Loucy (cell line): ENCODE data around the gene SCGB2A2.

ENCODE experiments used
- CTCF ChIP-seq: fragments of 200-600 bp; sonication (generic); conservative IDR thresholded peaks from 2 replicates; pipeline ENCODE4 v1.5.1; 2014; ENCODE audit warnings: mild to moderate bottlenecking, antibody characterized with exemption, low read length
- EZH2phosphoT487 ChIP-seq: fragments of 200-600 bp; IDR thresholded peaks from 2 replicates; pipeline ENCODE4 v1.6.1; 2018; ENCODE audit warnings: antibody characterized with exemption, mild to moderate bottlenecking, moderate library complexity, borderline replicate concordance

GRCh38 chr11:62280452-62280851 is 10.5 kb downstream of the SCGB2A2 start:
- TF ChIP-seq CTCF (no peak), EZH2phosphoT487 (no peak)
